ENCODE measurements around the gene DIDO1.
"Not testable (repeated sequence)": the region's sequence is repeated elsewhere in the genome, so short reads cannot be mapped to it uniquely, and the experiment has no call there.

Gene DIDO1

GRCh38 chr20:62876902-62877816 is 49.1 kb downstream of the DIDO1 start:
- TF ChIP-seq, protein P1, sequence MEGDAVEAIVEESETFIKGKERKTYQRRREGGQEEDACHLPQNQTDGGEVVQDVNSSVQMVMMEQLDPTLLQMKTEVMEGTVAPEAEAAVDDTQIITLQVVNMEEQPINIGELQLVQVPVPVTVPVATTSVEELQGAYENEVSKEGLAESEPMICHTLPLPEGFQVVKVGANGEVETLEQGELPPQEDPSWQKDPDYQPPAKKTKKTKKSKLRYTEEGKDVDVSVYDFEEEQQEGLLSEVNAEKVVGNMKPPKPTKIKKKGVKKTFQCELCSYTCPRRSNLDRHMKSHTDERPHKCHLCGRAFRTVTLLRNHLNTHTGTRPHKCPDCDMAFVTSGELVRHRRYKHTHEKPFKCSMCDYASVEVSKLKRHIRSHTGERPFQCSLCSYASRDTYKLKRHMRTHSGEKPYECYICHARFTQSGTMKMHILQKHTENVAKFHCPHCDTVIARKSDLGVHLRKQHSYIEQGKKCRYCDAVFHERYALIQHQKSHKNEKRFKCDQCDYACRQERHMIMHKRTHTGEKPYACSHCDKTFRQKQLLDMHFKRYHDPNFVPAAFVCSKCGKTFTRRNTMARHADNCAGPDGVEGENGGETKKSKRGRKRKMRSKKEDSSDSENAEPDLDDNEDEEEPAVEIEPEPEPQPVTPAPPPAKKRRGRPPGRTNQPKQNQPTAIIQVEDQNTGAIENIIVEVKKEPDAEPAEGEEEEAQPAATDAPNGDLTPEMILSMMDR (IDR thresholded peaks at IDR 0.05; ENCODE audit: low read depth, low read length) = no peak
- no peak overlapping the region for H3K4me3 ChIP-seq (ENCODE audit: low read depth, low read length)

DNA sequence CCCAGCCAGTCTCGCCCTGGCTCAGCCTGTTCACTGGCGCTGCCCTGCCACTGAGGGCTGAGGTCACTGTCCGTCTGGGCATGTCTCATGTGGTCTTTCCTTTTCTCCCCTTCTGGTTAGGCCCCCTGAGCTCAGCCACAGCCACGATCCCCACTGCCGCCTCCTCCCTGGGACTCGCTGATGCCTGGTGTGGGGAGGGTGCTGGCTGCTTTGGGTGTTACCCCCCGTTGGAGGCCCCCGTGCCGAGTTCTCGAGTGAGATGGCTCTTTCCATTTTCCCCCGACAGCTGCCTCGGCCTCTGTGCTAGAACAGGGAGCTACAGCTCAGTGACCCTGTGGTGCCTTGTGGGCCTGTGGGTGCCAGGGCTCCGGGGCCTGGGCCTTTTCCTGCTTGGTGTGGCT is 49.8 kb downstream of the DIDO1 start:
- TF ChIP-seq, protein P1 (IDR thresholded peaks at IDR 0.05; ENCODE audit: low read depth, low read length) = no peak
- H3K4me3 ChIP-seq (ENCODE audit: low read depth, low read length) = no peak overlapping the region

DNA sequence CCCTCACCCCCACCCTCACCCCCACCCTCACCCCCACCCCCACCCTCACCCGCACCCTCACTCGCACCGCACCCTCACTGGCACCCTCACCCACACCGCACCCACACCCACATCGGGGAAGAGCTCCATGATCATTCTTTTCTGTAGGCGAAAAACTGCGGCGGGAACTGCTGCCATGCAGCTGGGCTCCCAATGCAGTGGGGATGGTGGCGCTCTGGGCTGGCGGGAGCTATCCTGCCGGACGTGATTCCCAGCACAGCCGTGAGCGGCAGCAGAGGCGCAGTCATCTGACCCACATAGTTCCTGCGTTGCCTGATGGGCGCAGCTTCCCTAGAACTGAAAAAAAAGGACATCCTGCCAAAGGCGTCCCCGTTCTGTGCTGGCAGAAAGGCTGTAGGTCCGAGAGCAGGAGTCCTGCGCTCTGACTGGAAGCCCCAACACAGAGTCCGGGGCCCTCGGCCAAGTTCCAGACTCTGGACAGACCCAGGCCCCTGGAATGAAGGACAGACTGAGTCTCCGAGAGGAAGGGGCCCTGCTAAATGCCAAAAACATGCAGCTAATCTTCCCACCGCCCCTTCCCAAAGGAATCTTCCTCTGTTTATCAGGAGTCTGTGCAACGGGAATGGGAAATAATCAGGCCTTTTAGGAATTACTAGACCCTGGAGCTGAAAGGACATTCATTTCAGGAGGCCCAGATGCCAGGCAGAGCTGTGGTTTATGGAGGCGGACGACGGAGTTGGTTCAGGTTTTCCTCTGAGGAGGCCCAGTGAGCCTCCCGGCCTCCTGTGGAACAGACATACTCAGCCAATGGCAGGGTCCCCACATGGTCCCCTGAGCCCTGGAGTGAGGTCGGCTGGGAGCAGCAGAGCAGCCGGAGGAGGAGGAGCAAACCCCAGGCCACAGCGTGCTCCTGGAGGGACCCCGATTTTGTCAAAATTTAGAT is 50.6 kb downstream of the DIDO1 start:
- TF ChIP-seq, protein P1 (IDR thresholded peaks at IDR 0.05; ENCODE audit: low read depth, low read length) = peak; percentile 12; the same call in 1 of the 2 replicates
- no peak overlapping the region for H3K4me3 ChIP-seq (ENCODE audit: low read depth, low read length)

- H3K4me3 ChIP-seq (ENCODE audit: low read depth, low read length) = no peak overlapping the region
- TF ChIP-seq, protein P1 (IDR thresholded peaks at IDR 0.05; ENCODE audit: low read depth, low read length) = no peak
These were observed 51.4 kb downstream of the DIDO1 start for GRCh38 chr20:62874964-62875344.

DNA sequence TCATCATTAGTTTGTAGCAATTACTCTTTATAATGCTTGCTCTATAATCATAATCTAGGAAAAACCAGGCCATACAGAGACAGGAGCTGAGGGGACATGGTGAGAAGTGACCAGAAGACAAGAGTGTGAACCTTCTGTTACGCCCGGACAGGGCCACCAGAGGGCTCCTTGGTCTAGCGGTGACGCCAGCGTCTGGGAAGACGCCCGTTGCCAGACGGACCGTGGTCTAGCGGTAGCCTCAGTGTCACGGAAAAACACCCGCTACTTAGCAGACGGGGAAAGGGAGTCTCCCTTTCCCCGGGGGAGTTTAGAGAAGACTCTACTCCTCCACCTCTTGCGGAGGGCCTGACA is 52.6 kb downstream of the DIDO1 start:
- TF ChIP-seq, protein P1 (IDR thresholded peaks at IDR 0.05; ENCODE audit: low read depth, low read length) = peak; percentile 39
- not testable (repeated sequence) for H3K4me3 ChIP-seq (ENCODE audit: low read depth, low read length)

GRCh38 chr20:62873280-62873679 is 53.0 kb downstream of the DIDO1 start:
- TF ChIP-seq, protein P1 (IDR thresholded peaks at IDR 0.05; ENCODE audit: low read depth, low read length) = no peak
- no peak overlapping the region for H3K4me3 ChIP-seq (ENCODE audit: low read depth, low read length)
